ENCODE results near the gene ATG13.
"Not testable (repeated sequence)": the region's sequence is repeated elsewhere in the genome, so short reads cannot be mapped to it uniquely, and the experiment has no call there.

Gene ATG13

DNA sequence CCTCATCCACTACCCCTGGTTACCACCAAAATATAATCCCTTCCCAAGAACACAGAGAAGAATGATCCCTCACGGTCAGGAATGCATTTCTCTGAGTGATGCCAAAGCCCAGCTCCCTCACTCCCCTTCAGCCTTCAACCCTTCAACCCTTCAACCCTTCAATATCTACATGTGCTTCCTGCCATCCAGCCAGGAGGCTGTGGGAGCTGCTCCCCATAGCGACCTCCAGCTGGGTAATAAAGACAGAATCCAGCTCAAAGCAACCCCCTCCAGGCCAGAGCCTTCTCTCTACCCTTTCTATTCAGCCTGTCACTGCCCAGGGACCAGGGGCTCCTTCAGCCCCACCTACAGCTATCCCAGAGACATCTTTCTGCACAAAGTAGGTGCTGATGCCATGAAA is 80.4 kb downstream of the ATG13 start:
- in situ Hi-C loops (cut with MboI; ENCODE audit: low sequenced_read_pairs, unreplicated experiment), result no loop called here
- no peak for DNase-seq (ENCODE audit: low spot score)
- TF ChIP-seq, protein P1, sequence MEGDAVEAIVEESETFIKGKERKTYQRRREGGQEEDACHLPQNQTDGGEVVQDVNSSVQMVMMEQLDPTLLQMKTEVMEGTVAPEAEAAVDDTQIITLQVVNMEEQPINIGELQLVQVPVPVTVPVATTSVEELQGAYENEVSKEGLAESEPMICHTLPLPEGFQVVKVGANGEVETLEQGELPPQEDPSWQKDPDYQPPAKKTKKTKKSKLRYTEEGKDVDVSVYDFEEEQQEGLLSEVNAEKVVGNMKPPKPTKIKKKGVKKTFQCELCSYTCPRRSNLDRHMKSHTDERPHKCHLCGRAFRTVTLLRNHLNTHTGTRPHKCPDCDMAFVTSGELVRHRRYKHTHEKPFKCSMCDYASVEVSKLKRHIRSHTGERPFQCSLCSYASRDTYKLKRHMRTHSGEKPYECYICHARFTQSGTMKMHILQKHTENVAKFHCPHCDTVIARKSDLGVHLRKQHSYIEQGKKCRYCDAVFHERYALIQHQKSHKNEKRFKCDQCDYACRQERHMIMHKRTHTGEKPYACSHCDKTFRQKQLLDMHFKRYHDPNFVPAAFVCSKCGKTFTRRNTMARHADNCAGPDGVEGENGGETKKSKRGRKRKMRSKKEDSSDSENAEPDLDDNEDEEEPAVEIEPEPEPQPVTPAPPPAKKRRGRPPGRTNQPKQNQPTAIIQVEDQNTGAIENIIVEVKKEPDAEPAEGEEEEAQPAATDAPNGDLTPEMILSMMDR (IDR thresholded peaks at IDR 0.05; ENCODE audit: borderline replicate concordance, control extremely low read depth, extremely low read depth, insufficient read depth, missing control alignments), result no peak

DNA sequence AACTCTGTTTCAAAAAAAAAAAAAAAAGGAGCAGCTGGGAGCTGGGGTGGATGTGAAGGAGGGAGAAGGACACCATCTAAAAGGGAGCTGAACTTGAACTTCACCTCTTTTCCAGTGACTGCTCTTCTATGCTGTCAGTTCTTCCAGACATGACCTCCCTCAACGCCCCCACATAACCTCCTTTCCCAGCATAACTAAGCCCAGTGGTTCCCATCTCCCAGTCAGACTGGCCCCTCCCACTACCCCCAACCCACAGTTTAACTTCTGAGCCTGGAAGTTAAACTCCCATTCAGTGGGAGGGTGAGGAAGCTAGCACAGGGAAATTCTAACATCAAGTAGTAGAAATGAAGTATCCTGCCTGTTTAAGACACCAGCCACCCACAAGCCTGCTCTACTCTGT is 81.2 kb downstream of the ATG13 start:
- TF ChIP-seq, protein P1 (IDR thresholded peaks at IDR 0.05; ENCODE audit: borderline replicate concordance, control extremely low read depth, extremely low read depth, insufficient read depth, missing control alignments), result no peak
- in situ Hi-C loops (cut with MboI; ENCODE audit: low sequenced_read_pairs, unreplicated experiment), result no loop called here
- DNase-seq (ENCODE audit: low spot score), result no peak

GRCh38 chr11:46700241-46701077 is 83.1 kb downstream of the ATG13 start, which contains the start of the genes ARHGAP1 and ZNF408:
Gene ARHGAP1, minus strand, starts transcription at chr11:46700619. Its CDS starts 4,512 bp downstream, at chr11:46696107.
Gene ZNF408, plus strand, starts transcription at chr11:46701031. Its CDS starts 17 bp downstream, at chr11:46701048.
- TF ChIP-seq, protein P1 (IDR thresholded peaks at IDR 0.05; ENCODE audit: borderline replicate concordance, control extremely low read depth, extremely low read depth, insufficient read depth, missing control alignments), result no peak
- in situ Hi-C loops (cut with MboI; ENCODE audit: low sequenced_read_pairs, unreplicated experiment), result no loop called here
- DNase-seq (ENCODE audit: low spot score), result peak; percentile 97

GRCh38 chr11:46701078-46701654 is 83.8 kb downstream of the ATG13 start:
- in situ Hi-C loops (cut with MboI; ENCODE audit: low sequenced_read_pairs, unreplicated experiment), result no loop called here
- TF ChIP-seq, protein P1 (IDR thresholded peaks at IDR 0.05; ENCODE audit: borderline replicate concordance, control extremely low read depth, extremely low read depth, insufficient read depth, missing control alignments), result no peak
- DNase-seq (ENCODE audit: low spot score), result no peak

GRCh38 chr11:46705070-46705688 is 87.8 kb downstream of the ATG13 start:
- DNase-seq (ENCODE audit: low spot score), result no peak
- TF ChIP-seq, protein P1 (IDR thresholded peaks at IDR 0.05; ENCODE audit: borderline replicate concordance, control extremely low read depth, extremely low read depth, insufficient read depth, missing control alignments), result no peak
- in situ Hi-C loops (cut with MboI; ENCODE audit: low sequenced_read_pairs, unreplicated experiment), result no loop called here

- TF ChIP-seq, protein P1 (IDR thresholded peaks at IDR 0.05; ENCODE audit: borderline replicate concordance, control extremely low read depth, extremely low read depth, insufficient read depth, missing control alignments), result no peak
- in situ Hi-C loops (cut with MboI; ENCODE audit: low sequenced_read_pairs, unreplicated experiment), result no loop called here
- DNase-seq (ENCODE audit: low spot score), result no peak
These were observed 89.5 kb downstream of the ATG13 start for GRCh38 chr11:46706886-46707285.

- not testable (repeated sequence) for DNase-seq (ENCODE audit: low spot score)
These were observed 92.0 kb downstream of the ATG13 start for GRCh38 chr11:46709351-46709750.

More at GRCh38 chr11:46709351-46709750, 92.0 kb downstream of the ATG13 start:
- in situ Hi-C loops (cut with MboI; ENCODE audit: low sequenced_read_pairs, unreplicated experiment), result not testable (repeated sequence)
